CD4-positive, alpha-beta T cell (primary cell): ENCODE results near the gene MRNIP. TPM values are rescaled to one million over a fixed set of nuclear protein-coding genes. Genes with fewer than 3 reads are reported as not detected.
A peak's percentile ranks its signal among the peaks of the same experiment; 100 is the strongest.

Source experiments
- ATAC-seq: fragments of 200-7000 bp; cut with Tn5 transposase; one replicate; pipeline ENCODE4 v1.10.0; 2022; ENCODE audit warnings: mild to moderate bottlenecking; ENCODE audit not compliant: poor library complexity
- CTCF ChIA-PET: fragments of 350-600 bp; sonication (Branson Sonifier 250); formaldehyde crosslinking; loops from one replicate; lab custom pipeline; 2021; ENCODE audit warnings: antibody characterized with exemption, inconsistent platforms; lab: Charles Lee
- POLR2A ChIA-PET: fragments of 350-600 bp; sonication (Branson Sonifier 250); formaldehyde crosslinking; loops from one replicate; lab custom pipeline; 2021; ENCODE audit warnings: antibody characterized with exemption, inconsistent platforms; lab: Charles Lee
- DNase-seq, 14 experiments: peaks; one replicate each; pipeline ENCODE4 v3.0.0-alpha.2; 2013 to 2020; ENCODE audit warnings: mixed read lengths in 2 of 14
- H3K27ac ChIP-seq, 2 donors: one replicate each; pipeline versions ENCODE4 v1.5.1 to v1.7.0; 2013; ENCODE audit warnings: low read length in 2 of 2, low read depth in 1 of 2, mild to moderate bottlenecking in 1 of 2
- H3K27me3 ChIP-seq, 2 experiments: 1 replicate in 1 of 2; 2 replicates in 1 of 2; pipeline versions ENCODE4 v1.6.1 to v1.7.0; 2013; ENCODE audit warnings: low read length in 2 of 2, control low read depth in 1 of 2, mild to moderate bottlenecking in 1 of 2, moderate library complexity in 1 of 2; ENCODE audit not compliant: insufficient read depth in 2 of 2, control insufficient read depth in 1 of 2
- H3K36me3 ChIP-seq: one replicate; pipeline ENCODE4 v1.6.1; 2013; ENCODE audit warnings: low read length, control low read depth; ENCODE audit not compliant: insufficient read depth
- H3K4me1 ChIP-seq: one replicate; pipeline ENCODE4 v1.6.1; 2013; ENCODE audit warnings: low read length, control low read depth; ENCODE audit not compliant: insufficient read depth
- H3K4me3 ChIP-seq: one replicate; pipeline ENCODE4 v1.5.1; 2013; ENCODE audit warnings: mild to moderate bottlenecking, low read length, moderate library complexity
- H3K9me3 ChIP-seq, 2 experiments: 1 replicate in 1 of 2; 2 replicates in 1 of 2; pipeline versions ENCODE4 v1.6.1 to v1.7.0; 2013; ENCODE audit warnings: low read length in 2 of 2, mild to moderate bottlenecking in 2 of 2, control low read depth in 1 of 2, moderate library complexity in 1 of 2; ENCODE audit not compliant: control insufficient read depth in 1 of 2, insufficient read depth in 1 of 2
- H3K27ac Mint-ChIP-seq: one replicate; pipeline ENCODE4 v1.8.0; 2020; ENCODE audit warnings: mixed read lengths
- H3K27me3 Mint-ChIP-seq: one replicate; pipeline ENCODE4 v1.8.0; 2021; ENCODE audit warnings: mixed read lengths
- H3K36me3 Mint-ChIP-seq: one replicate; pipeline ENCODE4 v1.8.0; 2021; ENCODE audit warnings: low read depth, mixed read lengths
- H3K4me1 Mint-ChIP-seq: one replicate; pipeline ENCODE4 v1.8.0; 2021; ENCODE audit warnings: low read depth, mixed read lengths
- H3K4me3 Mint-ChIP-seq: one replicate; pipeline ENCODE4 v1.8.0; 2020; ENCODE audit warnings: mild to moderate bottlenecking, mixed read lengths
- H3K9me3 Mint-ChIP-seq: one replicate; pipeline ENCODE4 v1.8.0; 2020; ENCODE audit warnings: mixed read lengths
- intact Hi-C, 2 experiments: fragments of 100-400 bp; cut with DNase I in 1 of 2; cut with micrococcal nuclease in 1 of 2; formaldehyde crosslinking; loops; one replicate each; pipeline versions ENCODE4 v1.15.1 to v1.9.0; 2023 to 2025; cut with DNase I, micrococcal nuclease
- total RNA-seq, 174 experiments: library from RNA in 2 of 174; stranded (reverse) in 2 of 174; gene quantifications; one replicate each; pipeline ENCODE4 v1.2.3 and lab custom pipeline; 2021 to 2026
- TF ChIP-seq, protein P1 (sequence below): fragments of 200-600 bp; IDR thresholded peaks from one replicate; pipeline ENCODE4 v1.8.0; 2022; ENCODE audit warnings: antibody characterized with exemption, mild to moderate bottlenecking

MRNIP gene
- total RNA-seq, 2 experiments from 2014 or later, result 31.8 to 32.8 TPM

DNA sequence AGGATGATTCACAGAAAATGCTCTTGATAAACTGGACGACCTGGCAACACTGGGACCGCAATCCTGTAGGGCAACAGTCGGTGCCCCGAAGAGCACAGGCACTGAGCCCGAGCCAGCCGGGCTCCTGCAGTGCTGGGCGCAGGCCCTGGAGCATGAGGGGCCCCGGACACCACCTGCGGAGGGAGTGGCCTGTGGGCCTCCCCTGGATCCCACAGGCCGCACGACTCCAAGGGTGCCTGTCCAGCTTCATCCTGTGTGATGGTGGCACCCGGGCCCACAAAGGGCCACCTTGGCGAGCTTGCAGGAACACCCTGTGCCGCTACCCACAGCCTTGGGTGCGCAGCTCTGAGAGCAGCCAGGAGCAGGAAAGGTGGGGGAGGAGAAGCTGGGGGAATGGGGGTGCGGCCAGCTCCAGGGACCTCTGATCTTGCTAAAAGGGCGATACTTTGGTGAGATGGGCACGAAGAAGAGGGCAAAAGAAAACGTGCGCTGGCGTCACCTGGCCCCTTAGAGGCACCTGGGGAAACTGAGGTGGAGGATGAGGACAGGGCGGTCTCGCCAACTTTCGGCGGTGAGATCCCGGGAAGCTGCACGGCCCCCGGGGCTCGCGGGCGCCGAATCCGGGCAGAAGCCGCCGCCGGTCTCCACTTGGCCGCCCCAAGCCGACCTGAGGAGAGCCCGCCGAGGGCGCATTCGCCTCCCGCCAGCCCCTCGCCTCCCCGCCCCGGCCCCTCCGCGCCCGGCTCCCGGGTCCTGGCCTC is 48.4 kb upstream of the MRNIP start:
- peak overlapping the region; percentile 60 for H3K4me3 ChIP-seq
- H3K36me3 Mint-ChIP-seq, result peaks cover 25% of the 10 kb centered on the region
- H3K4me3 Mint-ChIP-seq, result peak overlapping the region; percentile 95
- H3K4me1 Mint-ChIP-seq, result peaks cover 23% of the 10 kb centered on the region
- ATAC-seq, result peak; percentile 15
- H3K4me1 ChIP-seq, result peaks cover 25% of the 10 kb centered on the region
- TF ChIP-seq, protein P1, sequence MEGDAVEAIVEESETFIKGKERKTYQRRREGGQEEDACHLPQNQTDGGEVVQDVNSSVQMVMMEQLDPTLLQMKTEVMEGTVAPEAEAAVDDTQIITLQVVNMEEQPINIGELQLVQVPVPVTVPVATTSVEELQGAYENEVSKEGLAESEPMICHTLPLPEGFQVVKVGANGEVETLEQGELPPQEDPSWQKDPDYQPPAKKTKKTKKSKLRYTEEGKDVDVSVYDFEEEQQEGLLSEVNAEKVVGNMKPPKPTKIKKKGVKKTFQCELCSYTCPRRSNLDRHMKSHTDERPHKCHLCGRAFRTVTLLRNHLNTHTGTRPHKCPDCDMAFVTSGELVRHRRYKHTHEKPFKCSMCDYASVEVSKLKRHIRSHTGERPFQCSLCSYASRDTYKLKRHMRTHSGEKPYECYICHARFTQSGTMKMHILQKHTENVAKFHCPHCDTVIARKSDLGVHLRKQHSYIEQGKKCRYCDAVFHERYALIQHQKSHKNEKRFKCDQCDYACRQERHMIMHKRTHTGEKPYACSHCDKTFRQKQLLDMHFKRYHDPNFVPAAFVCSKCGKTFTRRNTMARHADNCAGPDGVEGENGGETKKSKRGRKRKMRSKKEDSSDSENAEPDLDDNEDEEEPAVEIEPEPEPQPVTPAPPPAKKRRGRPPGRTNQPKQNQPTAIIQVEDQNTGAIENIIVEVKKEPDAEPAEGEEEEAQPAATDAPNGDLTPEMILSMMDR, result no peak
- H3K27ac ChIP-seq, result no peak overlapping the region
- peak overlapping the region; percentile 82 for H3K27ac Mint-ChIP-seq
- peaks cover 27% of the 10 kb centered on the region for H3K36me3 ChIP-seq
- H3K9me3 Mint-ChIP-seq, result no peaks in the 10 kb centered on the region
- no peaks in the 10 kb centered on the region for H3K27me3 ChIP-seq
- intact Hi-C loops, result loop anchor here (1.0 to 10.0 kb wide), 8 partner anchors 48 to 590 kb away; partner anchors contain the start of genes CBY3 (in 1 of the 2), MAML1 (in 1 of the 2), MRNIP (in 1 of the 2) and RNF130 (in 1 of the 2)
- ChIA-PET POLR2A (interaction anchor here (0.7 to 1.4 kb wide), 4 partner anchors 45 to 1786 kb away, joined by 3 to 10 read pairs (median 3); no protein-coding TSS in a partner anchor), CTCF (interaction anchor here (0.6 to 5.9 kb wide), 2 partner anchors 105 to 225 kb away, joined by 3 to 27 read pairs; no protein-coding TSS in a partner anchor)
- H3K9me3 ChIP-seq, result no peaks in the 10 kb centered on the region
- no peaks in the 10 kb centered on the region for H3K27me3 Mint-ChIP-seq
- DNase-seq, result peak in 7 of 14 experiments; percentile 9 to 56 (median 25)

DNA sequence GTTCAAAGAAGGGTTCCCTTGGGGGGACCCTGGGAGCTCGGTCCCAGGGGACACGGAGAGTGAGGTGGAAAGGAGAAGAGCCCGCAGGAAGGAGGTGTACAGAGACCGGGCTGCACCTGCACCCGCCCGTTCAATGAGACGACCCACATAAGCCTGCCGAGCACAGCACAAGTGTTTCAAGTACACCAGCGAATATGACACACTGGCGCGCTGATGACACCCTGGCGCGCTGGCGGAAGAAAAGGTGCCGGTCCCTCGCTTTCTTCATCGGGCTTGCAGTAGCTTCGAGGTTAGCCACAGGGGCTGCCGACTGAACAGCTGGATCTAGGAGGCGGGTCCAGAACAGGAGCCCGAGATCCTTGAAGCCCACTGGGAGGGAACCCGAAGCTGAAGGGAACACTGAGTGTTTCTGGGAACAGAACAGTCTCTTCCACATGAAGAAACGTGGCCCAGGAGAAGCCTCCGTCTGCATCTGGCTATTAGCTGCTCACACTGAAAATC is 47.7 kb upstream of the MRNIP start:
- ChIA-PET CTCF (interaction anchor here (5.9 kb wide), 1 partner anchor 104 kb away, joined by 27 read pairs; no protein-coding TSS in a partner anchor), POLR2A (interaction anchor here (0.7 to 1.4 kb wide), 4 partner anchors 45 to 1786 kb away, joined by 3 to 10 read pairs (median 3); no protein-coding TSS in a partner anchor)
- ATAC-seq, result no peak
- Mint-ChIP-seq H3K4me3 (peak overlapping the region; percentile 95), H3K36me3 (peaks cover 25% of the 10 kb centered on the region), H3K27me3 (no peaks in the 10 kb centered on the region), H3K4me1 (peaks cover 23% of the 10 kb centered on the region), H3K9me3 (no peaks in the 10 kb centered on the region), H3K27ac (peak overlapping the region; percentile 39)
- Histone ChIP-seq H3K27ac (no peak overlapping the region), H3K27me3 (no peaks in the 10 kb centered on the region), H3K4me1 (peaks cover 25% of the 10 kb centered on the region), H3K4me3 (peak overlapping the region; percentile 60), H3K9me3 (no peaks in the 10 kb centered on the region), H3K36me3 (peaks cover 28% of the 10 kb centered on the region)
- peak in 1 of 14 experiments; percentile 33 for DNase-seq
- TF ChIP-seq, protein P1, result no peak
- intact Hi-C loops, result loop anchor here (2.0 to 10.0 kb wide), 7 partner anchors 48 to 591 kb away; partner anchors contain the start of genes CBY3 (in 1 of the 2), MAML1 (in 1 of the 2), MRNIP (in 1 of the 2) and RNF130 (in 1 of the 2)

DNA sequence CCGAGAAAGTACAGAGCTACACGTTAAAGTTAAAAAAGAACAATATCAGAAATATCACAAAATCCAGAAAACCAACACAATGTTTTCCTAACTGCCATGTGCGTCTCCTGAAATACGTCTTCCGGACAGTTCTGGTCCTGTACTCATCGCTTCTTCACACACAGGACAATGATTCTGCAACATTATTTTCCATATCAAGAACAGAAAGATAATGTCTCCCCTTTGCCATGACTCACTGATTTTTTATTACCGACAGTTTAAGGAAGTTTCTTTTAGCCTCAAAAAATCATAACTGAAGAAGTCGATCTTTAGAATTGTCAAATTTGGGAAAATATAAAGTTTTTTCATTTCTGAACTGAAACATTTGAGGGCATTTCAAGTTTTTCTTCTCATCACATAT is 46.5 kb upstream of the MRNIP start:
- Histone ChIP-seq H3K4me1 (peaks cover 25% of the 10 kb centered on the region), H3K27ac (no peak overlapping the region), H3K36me3 (peaks cover 30% of the 10 kb centered on the region), H3K27me3 (no peaks in the 10 kb centered on the region), H3K4me3 (no peak overlapping the region), H3K9me3 (no peaks in the 10 kb centered on the region)
- ChIA-PET POLR2A (no interaction called here), CTCF (interaction anchor here (5.9 kb wide), 1 partner anchor 103 kb away, joined by 27 read pairs; no protein-coding TSS in a partner anchor)
- no peaks in the 10 kb centered on the region for H3K27me3 Mint-ChIP-seq
- ATAC-seq (no peak), DNase-seq (no peak)
- TF ChIP-seq, protein P1, result no peak
- intact Hi-C loops, result loop anchor here (5.0 to 10.0 kb wide), 5 partner anchors 167 to 592 kb away; partner anchors contain the start of genes CBY3 (in 1 of the 2), MAML1 (in 1 of the 2) and RNF130 (in 1 of the 2)
- H3K27ac Mint-ChIP-seq, result no peak overlapping the region
- H3K36me3 Mint-ChIP-seq, result peaks cover 33% of the 10 kb centered on the region
- H3K4me3 Mint-ChIP-seq, result peak overlapping the region; percentile 6
- peaks cover 23% of the 10 kb centered on the region for H3K4me1 Mint-ChIP-seq
- H3K9me3 Mint-ChIP-seq, result no peaks in the 10 kb centered on the region
